GM19463 (cell line): ENCODE results near the gene SP3.

Experiments used
- ATAC-seq: cut with Tn5 transposase; IDR thresholded peaks from one replicate; pipeline ENCODE4 v1.9.1; 2021; ENCODE audit warnings: mild to moderate bottlenecking, moderate library complexity; ENCODE audit not compliant: unreplicated experiment

Gene SP3

GRCh38 chr2:173860566-173860965 lies 104.6 kb downstream of the SP3 start:
- ATAC-seq, result no peak

GRCh38 chr2:173860082-173860481 lies 105.1 kb downstream of the SP3 start:
- ATAC-seq, result no peak

- ATAC-seq, result peak; percentile 69
Observed at GRCh38 chr2:173858291-173858731, 106.9 kb downstream of the SP3 start.
